Lung (tissue), 12 donors: ENCODE results near the gene C1QTNF5. TPM values are rescaled to one million over a fixed set of nuclear protein-coding genes. Genes with fewer than 3 reads are reported as not detected.

Experiments used
- ATAC-seq: fragments of 200-7000 bp; cut with Tn5 transposase; one replicate; pipeline ENCODE4 v1.9.1; 2020; ENCODE audit warnings: moderate number of reproducible peaks; ENCODE audit not compliant: insufficient read depth, low FRiP score
- DNase-seq, 3 donors: peaks; one replicate each; pipeline ENCODE4 v3.0.0-alpha.2; 2013 to 2017
- H3K27ac ChIP-seq, 2 donors: one replicate each; pipeline ENCODE4 v1.5.1; 2013; ENCODE audit warnings: mild to moderate bottlenecking in 2 of 2, moderate library complexity in 2 of 2, control low read depth in 1 of 2, inconsistent platforms in 1 of 2, low read depth in 1 of 2, low read length in 1 of 2
- H3K27me3 ChIP-seq, 3 donors: one replicate each; pipeline ENCODE4 v1.5.1; 2013; ENCODE audit warnings: low read length in 2 of 3; ENCODE audit not compliant: control insufficient read depth in 3 of 3, insufficient read depth in 3 of 3
- H3K36me3 ChIP-seq, 4 donors: one replicate each; pipeline ENCODE4 v1.5.1; 2013; ENCODE audit warnings: low read length in 4 of 4, mild to moderate bottlenecking in 1 of 4, moderate library complexity in 1 of 4; ENCODE audit not compliant: control insufficient read depth in 4 of 4, insufficient read depth in 4 of 4
- H3K4me1 ChIP-seq, 5 donors: one replicate each; pipeline ENCODE4 v1.5.1; 2013; ENCODE audit warnings: low read length in 5 of 5, mild to moderate bottlenecking in 2 of 5, moderate library complexity in 1 of 5; ENCODE audit not compliant: control insufficient read depth in 5 of 5, insufficient read depth in 5 of 5
- H3K4me3 ChIP-seq: one replicate; pipeline ENCODE4 v1.5.1; 2013; ENCODE audit warnings: mild to moderate bottlenecking, control low read depth, moderate library complexity
- H3K9ac ChIP-seq, 2 donors: one replicate each; pipeline ENCODE4 v1.5.1; 2013; ENCODE audit warnings: low read length in 2 of 2, control low read depth in 1 of 2; ENCODE audit not compliant: insufficient read depth in 1 of 2
- H3K9me3 ChIP-seq, 4 donors: one replicate each; pipeline ENCODE4 v1.5.1; 2013; ENCODE audit warnings: low read length in 3 of 4, mild to moderate bottlenecking in 1 of 4, moderate library complexity in 1 of 4; ENCODE audit not compliant: control insufficient read depth in 4 of 4, insufficient read depth in 3 of 4
- CTCF ChIP-seq: IDR thresholded peaks from 2 replicates; pipeline ENCODE4 v1.5.1; 2012; ENCODE audit warnings: mild to moderate bottlenecking; ENCODE audit errors: control extremely low read depth, extremely low read depth
- WGBS, 2 donors: extraction: QIAGEN DNeasy Blood & Tissue Kit; methylation state at CpG; one replicate each; pipeline ENCODE4 v1.1.7; 2013; 5-methylcytosine and 5-hydroxymethylcytosine counted together
- polyA plus RNA-seq, 2 donors: library from polyadenylated mRNA; stranded (reverse); fragments of 200-250 nt; gene quantifications; one replicate each; pipeline ENCODE4 v1.2.1, GENCODE V29; 2013
- total RNA-seq, 2 donors: library from RNA; depleted of rRNA in 1 of 2; stranded (reverse); fragments of >200 nt in 1 of 2; gene quantifications; one replicate each; pipeline ENCODE4 v1.2.1, GENCODE V29; 2014 to 2021
- donor health status: control.
- donor health status: control.
- donor health status: Bipolar disorder and iron deficiency.
- donor health status: healthy.
- donor health status: DM: yes; HTN: yes; CAD: no.

The C1QTNF5 gene
- total and polyA plus RNA-seq, 4 donors: 20.2 to 34.9 (median 28.3) TPM

GRCh38 chr11:119337581-119338317 lies 2.9 kb downstream of the C1QTNF5 start:
- Histone ChIP-seq H3K9me3 (no peaks in the 10 kb centered on the region), H3K36me3 (peaks cover 0 to 7% (median 3%) of the 10 kb centered on the region in 4 donors), H3K27ac (no peak overlapping the region), H3K9ac (no peak overlapping the region), H3K4me3 (no peak overlapping the region), H3K27me3 (no peaks in the 10 kb centered on the region), H3K4me1 (peaks cover 0 to 63% (median 22%) of the 10 kb centered on the region in 5 donors)
- DNase-seq (peak; percentile 92 to 96 (median 96)), ATAC-seq (no peak)
- no peak for TF ChIP-seq CTCF
- WGBS, 2 donors: 48 to 76% methylated on average over 9 of the region's 9 CpGs

- WGBS, 2 donors: 87 to 92% methylated on average over 9 of the region's 9 CpGs
- Histone ChIP-seq H3K4me1 (peaks cover 0 to 63% (median 22%) of the 10 kb centered on the region in 5 donors), H3K9me3 (no peaks in the 10 kb centered on the region), H3K36me3 (peaks cover 0 to 7% (median 3%) of the 10 kb centered on the region in 4 donors), H3K27me3 (no peaks in the 10 kb centered on the region), H3K4me3 (no peak overlapping the region), H3K9ac (no peak overlapping the region), H3K27ac (no peak overlapping the region)
- no peak for TF ChIP-seq CTCF
- DNase-seq: no peak
- no peak for ATAC-seq
These were observed 3.8 kb downstream of the C1QTNF5 start for GRCh38 chr11:119336744-119337469.

- Histone ChIP-seq H3K36me3 (peaks cover 0 to 7% (median 3%) of the 10 kb centered on the region in 4 donors), H3K9ac (no peak overlapping the region), H3K4me1 (peaks cover 0 to 59% (median 20%) of the 10 kb centered on the region in 5 donors), H3K27ac (no peak overlapping the region), H3K9me3 (no peaks in the 10 kb centered on the region), H3K27me3 (no peaks in the 10 kb centered on the region), H3K4me3 (no peak overlapping the region)
- 88 to 90% methylated on average over 30 of the region's 30 CpGs for WGBS, 2 donors
- DNase-seq (no peak), ATAC-seq (no peak)
- no peak for TF ChIP-seq CTCF
These were observed 4.8 kb downstream of the C1QTNF5 start for GRCh38 chr11:119335655-119336543.
